SK-N-SH (cell line): ENCODE data around the gene TTC28. TPM values are rescaled to one million over a fixed set of nuclear protein-coding genes. Genes with fewer than 3 reads are reported as not detected.

ENCODE experiments used
- CTCF ChIA-PET: fragments of 300-600, 350-600 bp; formaldehyde crosslinking; extraction: SDS; loops from one replicate; lab custom pipeline; 2021; lab: Yijun Ruan, JAX
- POLR2A ChIA-PET: fragments of 350-600 bp; sonication (Branson Sonifier 250); formaldehyde crosslinking; extraction: SDS; loops from one replicate; lab custom pipeline; 2020; ENCODE audit warnings: antibody characterized with exemption, inconsistent platforms; lab: Yijun Ruan, JAX
- DNase-seq: peaks from one replicate; pipeline ENCODE4 v3.0.0; 2012
- H2AFZ ChIP-seq: fragments of 200-600 bp; sonication (generic); 2 replicates; pipeline ENCODE4 v1.8.1; 2016; ENCODE audit warnings: antibody characterized with exemption, mild to moderate bottlenecking, low read depth
- H3F3A ChIP-seq: fragments of 200-600 bp; sonication (generic); replicated peaks from 2 replicates; pipeline ENCODE3; 2016; ENCODE audit warnings: antibody characterized with exemption, mild to moderate bottlenecking; ENCODE audit not compliant: insufficient read depth
- H3K27ac ChIP-seq, 2 experiments: fragments of 200-500 bp in 1 of 2; fragments of 200-600 bp in 1 of 2; sonication (Bioruptor generic) in 1 of 2; sonication (generic), shearing (Covaris generic) in 1 of 2; 2 replicates each; pipeline versions ENCODE4 v1.5.1 to v1.6.1; 2014 to 2016; ENCODE audit warnings: low read depth in 2 of 2, inconsistent platforms in 1 of 2, low read length in 1 of 2, mild to moderate bottlenecking in 1 of 2, mixed read lengths in 1 of 2
- H3K27me3 ChIP-seq: fragments of 200-600 bp; sonication (generic), shearing (Covaris generic); 2 replicates; pipeline ENCODE4 v1.6.1; 2016; ENCODE audit warnings: mixed run types; ENCODE audit not compliant: insufficient read depth
- H3K36me3 ChIP-seq, 2 experiments: fragments of 200-500 bp in 1 of 2; fragments of 200-600 bp in 1 of 2; sonication (Bioruptor generic) in 1 of 2; sonication (generic) in 1 of 2; replicated peaks in 1 of 2; 2 replicates each; pipeline versions ENCODE3 to v1.5.1; 2014 to 2016; ENCODE audit warnings: low read length in 1 of 2, mild to moderate bottlenecking in 1 of 2; ENCODE audit not compliant: insufficient read depth in 2 of 2, control insufficient read depth in 1 of 2
- H3K4me1 ChIP-seq, 2 experiments: fragments of 200-500 bp in 1 of 2; fragments of 200-600 bp in 1 of 2; sonication (Bioruptor generic) in 1 of 2; sonication (generic), shearing (Covaris generic) in 1 of 2; 2 replicates each; pipeline versions ENCODE4 v1.5.1 to v1.6.1; 2014 to 2016; ENCODE audit warnings: low read depth in 1 of 2, low read length in 1 of 2, mixed run types in 1 of 2; ENCODE audit not compliant: insufficient read depth in 2 of 2, control insufficient read depth in 1 of 2
- H3K4me2 ChIP-seq: fragments of 200-600 bp; sonication (generic), shearing (Covaris generic); 2 replicates; pipeline ENCODE4 v1.6.1; 2017; ENCODE audit warnings: mixed run types
- H3K4me3 ChIP-seq, 2 experiments: fragments of 200-500 bp in 1 of 2; fragments of 200-600 bp in 1 of 2; sonication (Bioruptor generic) in 1 of 2; sonication (generic), shearing (Covaris generic) in 1 of 2; 2 replicates each; pipeline versions ENCODE4 v1.5.1 to v1.8.1; 2014 to 2016; ENCODE audit warnings: low read depth in 2 of 2, inconsistent platforms in 1 of 2, low read length in 1 of 2, mild to moderate bottlenecking in 1 of 2, mixed read lengths in 1 of 2, moderate library complexity in 1 of 2
- H3K79me2 ChIP-seq: fragments of 200-600 bp; sonication (generic); 2 replicates; pipeline ENCODE4 v1.8.1; 2017; ENCODE audit warnings: mild to moderate bottlenecking; ENCODE audit not compliant: insufficient read depth
- H3K9ac ChIP-seq: fragments of 200-600 bp; sonication (generic); 2 replicates; pipeline ENCODE4 v1.6.1; 2017; ENCODE audit warnings: mixed run types
- H3K9me2 ChIP-seq: fragments of 200-600 bp; sonication (generic); 2 replicates; pipeline ENCODE4 v1.6.1; 2017; ENCODE audit warnings: mixed run types
- H3K9me3 ChIP-seq: fragments of 200-600 bp; sonication (generic); 2 replicates; pipeline ENCODE4 v1.6.1; 2017; ENCODE audit warnings: mixed run types, mild to moderate bottlenecking, moderate library complexity
- H4K20me1 ChIP-seq: fragments of 200-600 bp; sonication (generic); 2 replicates; pipeline ENCODE4 v1.6.1; 2017; ENCODE audit warnings: mild to moderate bottlenecking, mixed run types; ENCODE audit not compliant: insufficient read depth
- CHD2 ChIP-seq: fragments of 150-350 bp; IDR thresholded peaks from 2 replicates; pipeline ENCODE4 v1.6.1; 2018; ENCODE audit warnings: low read length; ENCODE audit not compliant: partially characterized antibody
- EP300 ChIP-seq, 2 experiments: IDR thresholded peaks; 2 replicates each; pipeline versions ENCODE4 v1.4.0 to v1.6.1; 2012; ENCODE audit warnings: borderline replicate concordance in 1 of 2, low read depth in 1 of 2, low read length in 1 of 2
- JUND ChIP-seq: IDR thresholded peaks from 2 replicates; pipeline ENCODE4 v1.4.0; 2012
- MXI1 ChIP-seq: IDR thresholded peaks from 2 replicates; pipeline ENCODE4 v1.6.1; 2012; ENCODE audit warnings: mild to moderate bottlenecking, low read depth, low read length, improper control_type of control experiment
- NRF1 ChIP-seq: IDR thresholded peaks from 2 replicates; pipeline ENCODE4 v1.6.1; 2012; ENCODE audit warnings: low read depth, mild to moderate bottlenecking, low read length
- RAD21 ChIP-seq: IDR thresholded peaks from 2 replicates; pipeline ENCODE4 v1.6.1; 2012; ENCODE audit warnings: mild to moderate bottlenecking, low read length
- RCOR1 ChIP-seq: fragments of 150-350 bp; IDR thresholded peaks from 2 replicates; pipeline ENCODE4 v1.6.1; 2017; ENCODE audit warnings: antibody characterized with exemption, low read length
- RFX5 ChIP-seq: IDR thresholded peaks from 2 replicates; pipeline ENCODE4 v1.6.1; 2012; ENCODE audit warnings: mild to moderate bottlenecking, improper control_type of control experiment, low read length
- SIN3A ChIP-seq: IDR thresholded peaks from 2 replicates; pipeline ENCODE4 v1.6.1; 2012; ENCODE audit warnings: low read depth, mild to moderate bottlenecking, low read length, moderate library complexity, borderline replicate concordance
- TAF1 ChIP-seq: IDR thresholded peaks from 2 replicates; pipeline ENCODE4 v1.6.1; 2012; ENCODE audit warnings: low read depth, mild to moderate bottlenecking, low read length, moderate library complexity, borderline replicate concordance
- TEAD4 ChIP-seq: IDR thresholded peaks from 2 replicates; pipeline ENCODE4 v1.4.0; 2012; ENCODE audit warnings: mild to moderate bottlenecking, borderline replicate concordance; ENCODE audit not compliant: insufficient read depth
- YY1 ChIP-seq: IDR thresholded peaks from 2 replicates; pipeline ENCODE4 v1.4.0; 2012; ENCODE audit warnings: low read depth, mild to moderate bottlenecking
- WGBS: methylation state at CpG from one replicate; pipeline ENCODE4 v1.1.6; 2017; ENCODE audit warnings: low lambda C conversion rate; 5-methylcytosine and 5-hydroxymethylcytosine counted together
- polyA plus RNA-seq, 3 experiments: library from polyadenylated mRNA; depleted of rRNA; stranded (reverse); fragments of >200 nt; gene quantifications; 2 replicates each; pipeline ENCODE4 v1.2.3, GENCODE V29; 2012
- TF ChIP-seq, protein P1 (sequence below): IDR thresholded peaks from 2 replicates; pipeline ENCODE4 v1.4.0; 2012; ENCODE audit warnings: low read depth, borderline replicate concordance
- TF ChIP-seq, protein P2 (sequence below): IDR thresholded peaks from 2 replicates; pipeline ENCODE4; 2012
- TF ChIP-seq, protein P3 (sequence below): fragments of 150-350 bp; IDR thresholded peaks from 2 replicates; pipeline ENCODE4 v1.6.1; 2016; ENCODE audit warnings: mild to moderate bottlenecking, low read depth, low read length

The TTC28 gene
- polyA plus RNA-seq, 1 of the 3 experiments (the other 2 are of a cell fraction), result 5.9 TPM

DNA sequence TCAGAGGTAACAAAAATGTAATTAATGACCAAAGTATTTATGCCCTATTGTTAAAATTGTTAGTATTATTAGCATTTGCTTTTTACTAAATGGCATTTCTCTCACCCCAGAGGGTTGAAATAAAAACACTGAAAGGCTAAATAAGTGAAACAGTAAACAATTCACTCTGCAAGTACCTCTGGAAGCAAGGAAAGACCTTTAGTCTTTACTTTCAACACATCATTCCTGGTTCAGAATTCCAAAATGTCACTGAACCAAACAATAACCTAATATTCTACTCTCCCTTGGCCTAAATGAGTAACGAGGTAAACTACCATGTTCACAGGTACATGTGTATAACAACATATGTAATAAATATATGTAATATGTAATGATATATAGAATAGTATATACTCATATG is 369.3 kb downstream of the TTC28 start (continued):
- TF ChIP-seq MXI1 (no peak), CHD2 (no peak), RFX5 (no peak), RCOR1 (no peak), EP300 (IDR thresholded peaks at IDR 0.05; ENCODE audit: borderline replicate concordance in 1 of 2, low read depth in 1 of 2, low read length in 1 of 2) (no peak)
- TF ChIP-seq, protein P1, sequence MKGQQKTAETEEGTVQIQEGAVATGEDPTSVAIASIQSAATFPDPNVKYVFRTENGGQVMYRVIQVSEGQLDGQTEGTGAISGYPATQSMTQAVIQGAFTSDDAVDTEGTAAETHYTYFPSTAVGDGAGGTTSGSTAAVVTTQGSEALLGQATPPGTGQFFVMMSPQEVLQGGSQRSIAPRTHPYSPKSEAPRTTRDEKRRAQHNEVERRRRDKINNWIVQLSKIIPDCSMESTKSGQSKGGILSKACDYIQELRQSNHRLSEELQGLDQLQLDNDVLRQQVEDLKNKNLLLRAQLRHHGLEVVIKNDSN, result no peak
- TF ChIP-seq, protein P2, sequence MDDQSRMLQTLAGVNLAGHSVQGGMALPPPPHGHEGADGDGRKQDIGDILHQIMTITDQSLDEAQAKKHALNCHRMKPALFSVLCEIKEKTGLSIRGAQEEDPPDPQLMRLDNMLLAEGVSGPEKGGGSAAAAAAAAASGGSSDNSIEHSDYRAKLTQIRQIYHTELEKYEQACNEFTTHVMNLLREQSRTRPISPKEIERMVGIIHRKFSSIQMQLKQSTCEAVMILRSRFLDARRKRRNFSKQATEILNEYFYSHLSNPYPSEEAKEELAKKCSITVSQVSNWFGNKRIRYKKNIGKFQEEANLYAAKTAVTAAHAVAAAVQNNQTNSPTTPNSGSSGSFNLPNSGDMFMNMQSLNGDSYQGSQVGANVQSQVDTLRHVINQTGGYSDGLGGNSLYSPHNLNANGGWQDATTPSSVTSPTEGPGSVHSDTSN, result no peak

DNA sequence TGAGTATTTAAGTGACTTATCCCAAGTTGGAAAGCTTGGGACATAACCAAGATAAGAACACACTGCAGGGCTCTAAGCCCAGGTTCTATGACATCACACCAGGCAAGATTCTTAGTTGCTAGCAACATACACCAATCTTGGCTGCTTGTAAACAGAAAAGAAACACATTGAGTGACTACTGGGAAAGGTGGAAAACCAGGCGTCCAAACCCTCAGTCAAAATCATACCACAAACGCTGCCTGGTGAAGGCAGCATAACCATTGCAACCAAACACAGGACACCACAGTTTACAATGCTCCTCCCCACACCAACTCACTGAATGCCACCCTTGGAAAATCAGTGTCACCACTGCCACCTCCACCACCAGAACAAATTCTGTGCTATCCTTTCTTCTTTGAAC is 379.9 kb downstream of the TTC28 start:
- POLR2A ChIA-PET, result no interaction called here
- no CpG with 5 or more reads among the region's 2 CpGs for WGBS
- Histone ChIP-seq H3K27ac (no peak overlapping the region), H3F3A (no peaks in the 10 kb centered on the region), H4K20me1 (no peaks in the 10 kb centered on the region), H3K9ac (no peak overlapping the region), H3K27me3 (no peaks in the 10 kb centered on the region), H3K9me3 (no peaks in the 10 kb centered on the region), H3K4me2 (no peak overlapping the region), H3K4me1 (no peaks in the 10 kb centered on the region), H3K36me3 (peaks cover 4 to 6% of the 10 kb centered on the region in 2 experiments), H3K9me2 (no peaks in the 10 kb centered on the region), H2AFZ (no peak overlapping the region), H3K79me2 (no peaks in the 10 kb centered on the region), H3K4me3 (no peak overlapping the region)
- CTCF ChIA-PET, result interaction anchor here (0.9 kb wide), 1 partner anchor 49 kb away, joined by 3 read pairs; no protein-coding TSS in a partner anchor
- DNase-seq, result no peak
- TF ChIP-seq RFX5 (no peak), JUND (no peak), TAF1 (no peak), RAD21 (no peak)
- TF ChIP-seq, protein P3, sequence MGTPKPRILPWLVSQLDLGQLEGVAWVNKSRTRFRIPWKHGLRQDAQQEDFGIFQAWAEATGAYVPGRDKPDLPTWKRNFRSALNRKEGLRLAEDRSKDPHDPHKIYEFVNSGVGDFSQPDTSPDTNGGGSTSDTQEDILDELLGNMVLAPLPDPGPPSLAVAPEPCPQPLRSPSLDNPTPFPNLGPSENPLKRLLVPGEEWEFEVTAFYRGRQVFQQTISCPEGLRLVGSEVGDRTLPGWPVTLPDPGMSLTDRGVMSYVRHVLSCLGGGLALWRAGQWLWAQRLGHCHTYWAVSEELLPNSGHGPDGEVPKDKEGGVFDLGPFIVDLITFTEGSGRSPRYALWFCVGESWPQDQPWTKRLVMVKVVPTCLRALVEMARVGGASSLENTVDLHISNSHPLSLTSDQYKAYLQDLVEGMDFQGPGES, result no peak

DNA sequence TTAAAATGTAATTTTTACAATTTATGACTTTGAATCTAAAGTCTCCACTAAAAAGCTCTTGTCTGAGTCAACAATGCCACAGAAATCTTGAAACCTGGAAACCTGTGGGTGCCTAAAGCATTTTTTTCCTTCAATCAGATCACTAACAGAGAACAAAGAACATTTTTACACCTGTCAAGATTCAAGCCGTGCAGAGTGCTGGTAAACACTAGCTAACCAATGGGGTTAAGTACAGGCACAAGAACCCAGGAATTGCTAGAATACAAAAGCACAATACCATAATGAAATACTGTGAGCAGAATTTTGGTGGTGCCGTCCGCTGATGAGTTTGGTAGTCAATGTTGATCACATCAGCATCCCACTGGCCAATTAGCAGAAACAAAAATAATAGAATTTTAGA is 380.3 kb downstream of the TTC28 start:
- CTCF ChIA-PET, result interaction anchor here (0.9 kb wide), 1 partner anchor 49 kb away, joined by 3 read pairs; no protein-coding TSS in a partner anchor
- peaks cover 4 to 6% of the 10 kb centered on the region in 2 experiments for H3K36me3 ChIP-seq

More for the DNA sequence above, 380.3 kb downstream of the TTC28 start:
- Histone ChIP-seq H4K20me1 (no peaks in the 10 kb centered on the region), H3K9me2 (no peaks in the 10 kb centered on the region), H2AFZ (no peak overlapping the region), H3F3A (no peaks in the 10 kb centered on the region), H3K4me2 (no peak overlapping the region), H3K9me3 (no peaks in the 10 kb centered on the region), H3K79me2 (no peaks in the 10 kb centered on the region), H3K4me1 (no peaks in the 10 kb centered on the region), H3K27ac (no peak overlapping the region), H3K9ac (no peak overlapping the region), H3K4me3 (no peak overlapping the region), H3K27me3 (no peaks in the 10 kb centered on the region)
- TF ChIP-seq SIN3A, result no peak
- TF ChIP-seq RCOR1, result no peak
- TF ChIP-seq MXI1, result no peak
- no peak for TF ChIP-seq NRF1
- TF ChIP-seq, protein P3, result no peak
- no peak for TF ChIP-seq TEAD4
- no peak for TF ChIP-seq YY1
- no peak for TF ChIP-seq JUND
- POLR2A ChIA-PET, result no interaction called here
- no peak for DNase-seq
- WGBS, result 94% methylated on average over 3 of the region's 3 CpGs
